ENCODE measurements around the gene ULK3. TPM values are rescaled to one million over a fixed set of nuclear protein-coding genes. Genes with fewer than 3 reads are reported as not detected.

ULK3 gene
- total RNA-seq, 1 donor from 2014 or later, result 37.3 TPM

DNA sequence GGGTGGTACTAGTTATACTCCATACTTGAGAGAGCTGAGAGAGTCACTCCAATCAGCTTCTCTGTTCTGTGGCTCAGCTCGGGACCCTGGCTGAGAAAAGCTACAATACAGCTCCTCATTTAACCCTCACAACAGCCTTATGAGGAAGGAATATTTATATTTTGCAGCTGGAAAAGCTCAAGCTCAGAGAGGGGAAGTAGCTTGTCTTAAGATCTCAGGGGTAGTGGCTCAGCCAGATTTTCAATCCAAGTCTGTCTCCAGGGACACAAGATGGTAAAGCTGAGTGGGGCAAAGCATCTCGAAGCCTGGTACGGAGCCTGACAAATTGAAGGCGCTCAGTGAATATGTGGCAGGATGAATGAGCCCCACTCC is 15.4 kb upstream of the ULK3 start:
- TF ChIP-seq, protein P1, sequence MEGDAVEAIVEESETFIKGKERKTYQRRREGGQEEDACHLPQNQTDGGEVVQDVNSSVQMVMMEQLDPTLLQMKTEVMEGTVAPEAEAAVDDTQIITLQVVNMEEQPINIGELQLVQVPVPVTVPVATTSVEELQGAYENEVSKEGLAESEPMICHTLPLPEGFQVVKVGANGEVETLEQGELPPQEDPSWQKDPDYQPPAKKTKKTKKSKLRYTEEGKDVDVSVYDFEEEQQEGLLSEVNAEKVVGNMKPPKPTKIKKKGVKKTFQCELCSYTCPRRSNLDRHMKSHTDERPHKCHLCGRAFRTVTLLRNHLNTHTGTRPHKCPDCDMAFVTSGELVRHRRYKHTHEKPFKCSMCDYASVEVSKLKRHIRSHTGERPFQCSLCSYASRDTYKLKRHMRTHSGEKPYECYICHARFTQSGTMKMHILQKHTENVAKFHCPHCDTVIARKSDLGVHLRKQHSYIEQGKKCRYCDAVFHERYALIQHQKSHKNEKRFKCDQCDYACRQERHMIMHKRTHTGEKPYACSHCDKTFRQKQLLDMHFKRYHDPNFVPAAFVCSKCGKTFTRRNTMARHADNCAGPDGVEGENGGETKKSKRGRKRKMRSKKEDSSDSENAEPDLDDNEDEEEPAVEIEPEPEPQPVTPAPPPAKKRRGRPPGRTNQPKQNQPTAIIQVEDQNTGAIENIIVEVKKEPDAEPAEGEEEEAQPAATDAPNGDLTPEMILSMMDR (IDR thresholded peaks at IDR 0.05; ENCODE audit: unreplicated experiment), result no peak
- Mint-ChIP-seq H3K36me3 (ENCODE audit: insufficient read depth) (no peaks in the 10 kb centered on the region), H3K4me3 (ENCODE audit: low read depth) (no peak overlapping the region), H3K9me3 (ENCODE audit: low read depth) (no peaks in the 10 kb centered on the region), H3K27me3 (no peaks in the 10 kb centered on the region), H3K27ac (no peak overlapping the region), H3K4me1 (ENCODE audit: low read depth) (no peaks in the 10 kb centered on the region)
- DNase-seq (ENCODE audit: low spot score, unreplicated experiment), result no peak

DNA sequence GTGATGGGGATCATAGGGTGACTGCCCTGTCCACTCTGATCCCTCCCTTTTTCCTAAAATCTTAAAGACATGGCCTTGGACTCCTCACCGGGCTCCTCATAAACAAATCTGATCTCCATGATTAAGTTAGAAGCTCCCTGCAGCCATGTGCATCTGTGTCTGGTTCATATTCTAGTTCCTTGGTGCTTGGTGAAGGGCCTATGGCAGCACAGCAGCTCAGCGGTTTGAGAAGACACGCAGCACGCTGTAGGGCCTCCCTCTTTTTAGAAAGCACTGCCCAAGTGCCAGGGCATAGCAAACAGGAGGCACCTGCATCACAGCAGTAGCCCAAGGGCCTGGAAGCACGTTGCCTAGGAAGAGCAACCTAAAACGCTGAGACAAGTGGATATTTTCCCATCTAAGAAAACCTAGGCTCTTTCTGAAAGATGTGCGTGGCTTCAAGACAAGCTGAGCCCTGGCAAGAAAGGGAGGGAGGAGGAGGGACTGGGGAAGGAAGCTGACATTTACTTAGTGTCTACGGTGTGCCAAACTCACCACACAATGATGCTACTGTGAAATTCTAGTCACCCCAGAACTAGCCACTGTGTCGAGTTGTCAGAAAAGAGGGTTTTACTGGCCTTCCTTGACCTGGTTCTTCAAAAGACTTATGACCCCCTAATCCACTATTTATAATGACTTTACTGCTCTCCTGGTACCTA is 14.9 kb upstream of the ULK3 start:
- H3K27ac Mint-ChIP-seq, result peak overlapping the region; percentile 84
- TF ChIP-seq, protein P1 (IDR thresholded peaks at IDR 0.05; ENCODE audit: unreplicated experiment), result no peak
- no peaks in the 10 kb centered on the region for H3K27me3 Mint-ChIP-seq
- no peak for DNase-seq (ENCODE audit: low spot score, unreplicated experiment)
- no peak overlapping the region for H3K4me3 Mint-ChIP-seq (ENCODE audit: low read depth)
- H3K36me3 Mint-ChIP-seq (ENCODE audit: insufficient read depth), result no peaks in the 10 kb centered on the region
- H3K9me3 Mint-ChIP-seq (ENCODE audit: low read depth), result no peaks in the 10 kb centered on the region
- H3K4me1 Mint-ChIP-seq (ENCODE audit: low read depth), result no peaks in the 10 kb centered on the region

DNA sequence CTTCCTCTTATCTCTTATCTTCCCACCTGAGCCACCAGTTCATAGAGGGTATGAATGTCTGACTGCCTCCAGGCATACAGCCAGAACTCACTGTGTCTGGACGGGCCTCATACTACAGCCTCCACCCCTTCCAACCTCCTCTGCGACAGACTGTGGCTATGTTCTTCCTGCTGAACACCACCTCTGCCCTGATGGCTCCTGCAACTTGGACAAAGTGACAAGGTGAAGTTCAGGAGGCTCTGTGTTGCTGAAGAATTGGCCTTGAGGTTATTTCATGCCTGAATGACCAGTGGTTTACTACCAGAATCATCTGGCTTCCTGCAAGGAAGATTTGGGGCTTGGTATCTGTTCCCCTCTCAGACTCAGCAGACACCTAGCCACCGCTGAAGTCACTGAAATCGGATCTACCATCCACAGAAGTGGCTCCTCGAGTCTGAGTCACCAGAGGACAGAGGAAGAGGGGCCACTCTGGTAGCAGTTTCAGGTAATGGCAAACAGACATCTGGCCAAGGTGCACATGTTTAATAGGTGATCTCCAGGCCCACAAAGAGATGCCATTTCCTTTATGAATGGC is 14.2 kb upstream of the ULK3 start:
- Mint-ChIP-seq H3K27ac (no peak overlapping the region), H3K4me3 (ENCODE audit: low read depth) (no peak overlapping the region), H3K27me3 (no peaks in the 10 kb centered on the region), H3K4me1 (ENCODE audit: low read depth) (no peaks in the 10 kb centered on the region), H3K36me3 (ENCODE audit: insufficient read depth) (no peaks in the 10 kb centered on the region), H3K9me3 (ENCODE audit: low read depth) (no peaks in the 10 kb centered on the region)
- TF ChIP-seq, protein P1 (IDR thresholded peaks at IDR 0.05; ENCODE audit: unreplicated experiment), result no peak
- DNase-seq (ENCODE audit: low spot score, unreplicated experiment), result no peak

DNA sequence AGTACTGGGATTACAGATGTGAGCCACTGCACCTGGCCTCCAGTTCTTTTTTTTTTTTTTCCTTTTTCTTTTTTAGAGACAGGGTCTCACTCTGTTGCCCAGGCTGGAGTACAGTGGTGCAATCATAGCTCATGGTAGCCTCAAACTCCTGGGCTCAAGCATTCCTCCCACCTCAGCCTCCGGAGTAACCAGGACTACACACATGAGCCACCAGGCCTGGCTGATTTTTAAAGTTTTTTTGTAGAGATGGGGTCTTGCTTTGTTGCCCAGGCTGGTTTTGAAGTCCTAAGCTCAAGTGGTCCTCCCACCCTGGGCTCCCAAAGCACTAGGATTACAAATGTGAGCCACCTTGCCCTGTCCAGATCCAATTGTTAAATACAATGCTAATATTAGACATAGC is 13.6 kb upstream of the ULK3 start:
- Mint-ChIP-seq H3K36me3 (ENCODE audit: insufficient read depth) (no peaks in the 10 kb centered on the region), H3K27ac (no peak overlapping the region), H3K4me1 (ENCODE audit: low read depth) (no peaks in the 10 kb centered on the region), H3K4me3 (ENCODE audit: low read depth) (no peak overlapping the region), H3K27me3 (no peaks in the 10 kb centered on the region), H3K9me3 (ENCODE audit: low read depth) (no peaks in the 10 kb centered on the region)
- TF ChIP-seq, protein P1 (IDR thresholded peaks at IDR 0.05; ENCODE audit: unreplicated experiment), result no peak
- no peak for DNase-seq (ENCODE audit: low spot score, unreplicated experiment)

DNA sequence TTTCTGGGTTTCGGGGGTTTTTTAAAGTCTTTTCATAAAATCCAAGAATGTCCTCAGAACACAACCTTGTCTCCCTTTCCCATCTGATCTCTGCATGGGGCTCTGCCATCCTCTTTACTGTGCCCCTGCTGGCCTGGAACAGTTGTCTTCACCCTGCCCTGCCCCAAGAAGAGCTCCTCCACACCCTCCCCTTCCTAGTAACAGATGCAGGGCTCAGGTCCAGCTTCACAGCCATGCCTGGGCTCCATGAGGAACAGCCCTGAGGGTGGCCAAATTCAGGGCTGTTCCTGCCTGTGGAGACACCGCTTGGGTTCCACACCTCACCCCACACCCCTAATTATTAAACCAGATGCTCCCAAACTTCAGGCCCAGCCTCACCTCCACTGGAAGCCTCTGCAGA is 12.9 kb upstream of the ULK3 start:
- Mint-ChIP-seq H3K27ac (no peak overlapping the region), H3K4me3 (ENCODE audit: low read depth) (no peak overlapping the region), H3K36me3 (ENCODE audit: insufficient read depth) (peaks cover 2% of the 10 kb centered on the region), H3K27me3 (no peaks in the 10 kb centered on the region), H3K9me3 (ENCODE audit: low read depth) (no peaks in the 10 kb centered on the region), H3K4me1 (ENCODE audit: low read depth) (no peaks in the 10 kb centered on the region)
- TF ChIP-seq, protein P1 (IDR thresholded peaks at IDR 0.05; ENCODE audit: unreplicated experiment), result no peak
- no peak for DNase-seq (ENCODE audit: low spot score, unreplicated experiment)
